Fibroblast of skin of scalp (primary cell): Measurements from ENCODE around the gene CDX2.
A peak's percentile ranks its signal among the peaks of the same experiment; 100 is the strongest.
"Not testable (repeated sequence)": the region's sequence is repeated elsewhere in the genome, so short reads cannot be mapped to it uniquely, and the experiment has no call there.

Experiments used
- DNase-seq: peaks from one replicate; pipeline ENCODE4 v3.0.0-alpha.2; 2013

The CDX2 gene

GRCh38 chr13:27964741-27965323 lies 4.3 kb downstream of the CDX2 start:
- DNase-seq, result no peak

GRCh38 chr13:27964206-27964605 lies 4.9 kb downstream of the CDX2 start:
- not testable (repeated sequence) for DNase-seq

DNA sequence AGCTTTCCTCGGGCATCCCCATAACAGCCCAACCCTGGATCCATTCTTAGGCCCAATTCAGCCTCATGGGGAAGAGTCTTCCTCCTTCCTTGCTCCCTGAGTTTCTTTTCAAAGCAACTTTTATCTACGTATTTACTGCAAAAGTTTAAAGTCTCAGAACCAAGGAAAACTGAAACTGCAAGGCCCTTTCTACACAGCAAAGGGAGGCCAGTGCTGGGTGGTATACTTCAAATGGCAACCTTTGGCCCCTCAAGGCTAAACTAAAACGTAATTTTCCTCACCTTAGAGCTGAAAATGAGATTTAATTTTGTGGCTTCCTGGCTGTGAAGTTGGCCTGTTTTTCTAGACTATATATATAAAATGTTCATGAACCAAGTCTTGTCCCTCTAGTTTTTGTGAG lies 5.6 kb downstream of the CDX2 start:
- no peak for DNase-seq

DNA sequence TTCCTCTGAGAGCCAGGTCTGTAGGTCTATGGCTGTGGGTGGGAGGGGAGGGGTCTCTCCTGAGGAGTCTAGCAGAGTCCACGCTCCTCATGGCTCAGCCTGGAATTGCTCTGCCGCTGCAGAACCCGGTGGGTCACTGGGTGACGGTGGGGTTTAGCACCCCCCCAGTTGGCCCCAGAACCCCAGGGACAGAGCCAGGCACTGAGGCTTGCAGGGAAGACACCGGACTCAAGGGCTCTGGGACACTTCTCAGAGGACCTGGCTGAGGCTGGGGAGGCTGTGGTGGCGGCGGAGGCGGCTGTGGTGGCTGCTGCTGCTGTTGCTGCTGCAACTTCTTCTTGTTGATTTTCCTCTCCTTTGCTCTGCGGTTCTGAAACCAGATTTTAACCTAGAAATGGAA lies 6.1 kb downstream of the CDX2 start:
- DNase-seq, result no peak

DNA sequence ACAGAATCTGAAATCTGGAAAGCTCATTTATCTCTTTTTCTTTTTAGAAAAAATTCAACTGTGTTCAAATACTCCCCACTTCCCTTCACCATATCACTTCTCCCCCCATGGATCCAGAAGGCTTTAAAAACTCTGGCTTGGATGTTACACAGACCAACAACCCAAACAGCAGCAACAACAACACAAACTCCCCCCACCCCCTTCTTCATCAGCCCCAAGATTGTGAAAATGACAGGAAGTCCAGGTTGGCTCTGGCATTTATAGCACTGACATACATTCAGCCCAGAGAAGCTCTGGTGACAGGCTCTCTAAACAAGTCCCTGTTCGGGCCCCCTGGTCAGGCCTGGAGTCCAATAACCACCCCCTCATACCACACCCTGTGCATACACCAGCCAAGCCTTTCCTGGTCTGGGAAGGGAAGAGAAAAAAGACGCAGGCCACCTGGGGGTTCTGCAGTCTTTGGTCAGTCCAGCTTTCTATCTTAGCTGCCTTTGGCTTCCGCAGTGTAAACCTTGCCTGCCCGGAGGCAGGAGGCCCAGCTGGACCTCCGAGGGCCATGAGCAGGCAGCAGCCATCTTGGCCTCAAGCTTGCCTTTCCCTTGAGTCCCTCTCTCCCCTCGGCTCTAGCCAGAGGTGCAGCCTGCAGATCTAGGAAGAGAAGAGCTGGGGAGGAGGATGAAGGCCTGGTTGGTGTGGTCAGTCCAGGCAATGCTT lies 6.8 kb downstream of the CDX2 start:
- DNase-seq, result no peak

DNA sequence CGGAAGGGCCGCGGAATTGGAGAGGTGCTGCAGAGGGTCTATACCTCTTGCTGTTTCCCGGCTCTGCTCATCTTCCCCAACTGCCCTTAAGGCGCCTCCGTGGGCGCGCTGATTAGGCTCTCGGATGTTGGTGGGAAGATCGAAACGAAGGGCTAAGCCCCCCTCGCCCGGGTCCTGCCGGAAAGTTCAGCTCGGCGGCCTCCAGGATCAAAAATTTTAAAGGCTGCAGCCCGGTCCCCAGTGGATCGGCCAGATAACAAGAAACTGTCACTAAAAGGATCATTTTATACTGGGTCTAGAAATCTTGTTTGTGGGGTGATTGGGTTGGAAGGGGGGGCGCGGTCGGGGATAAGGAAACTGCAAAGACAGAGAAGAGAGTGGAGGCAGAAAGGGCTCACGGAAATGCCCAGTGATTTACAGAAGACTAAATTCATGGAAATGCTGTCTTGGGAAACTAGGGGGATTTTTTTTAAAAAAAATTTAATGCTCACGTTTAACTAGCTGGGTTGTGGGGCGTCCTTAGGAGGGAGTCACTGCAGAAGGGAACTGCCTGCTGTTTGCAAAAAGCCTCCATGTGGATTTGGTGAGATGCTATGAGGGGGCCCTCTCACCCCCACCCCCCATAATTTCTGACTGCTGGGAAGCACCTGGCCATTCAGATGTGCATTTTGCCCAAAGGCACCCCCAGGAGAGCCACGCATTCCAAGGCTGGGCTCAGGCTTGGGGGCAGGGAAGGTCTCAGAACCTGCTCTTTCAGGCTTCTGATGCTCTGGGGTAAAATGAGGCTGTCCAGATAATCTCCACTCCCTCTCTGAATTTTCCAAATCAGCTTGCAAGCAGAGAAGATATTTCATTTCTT lies 7.7 kb downstream of the CDX2 start:
- DNase-seq, result no peak

DNA sequence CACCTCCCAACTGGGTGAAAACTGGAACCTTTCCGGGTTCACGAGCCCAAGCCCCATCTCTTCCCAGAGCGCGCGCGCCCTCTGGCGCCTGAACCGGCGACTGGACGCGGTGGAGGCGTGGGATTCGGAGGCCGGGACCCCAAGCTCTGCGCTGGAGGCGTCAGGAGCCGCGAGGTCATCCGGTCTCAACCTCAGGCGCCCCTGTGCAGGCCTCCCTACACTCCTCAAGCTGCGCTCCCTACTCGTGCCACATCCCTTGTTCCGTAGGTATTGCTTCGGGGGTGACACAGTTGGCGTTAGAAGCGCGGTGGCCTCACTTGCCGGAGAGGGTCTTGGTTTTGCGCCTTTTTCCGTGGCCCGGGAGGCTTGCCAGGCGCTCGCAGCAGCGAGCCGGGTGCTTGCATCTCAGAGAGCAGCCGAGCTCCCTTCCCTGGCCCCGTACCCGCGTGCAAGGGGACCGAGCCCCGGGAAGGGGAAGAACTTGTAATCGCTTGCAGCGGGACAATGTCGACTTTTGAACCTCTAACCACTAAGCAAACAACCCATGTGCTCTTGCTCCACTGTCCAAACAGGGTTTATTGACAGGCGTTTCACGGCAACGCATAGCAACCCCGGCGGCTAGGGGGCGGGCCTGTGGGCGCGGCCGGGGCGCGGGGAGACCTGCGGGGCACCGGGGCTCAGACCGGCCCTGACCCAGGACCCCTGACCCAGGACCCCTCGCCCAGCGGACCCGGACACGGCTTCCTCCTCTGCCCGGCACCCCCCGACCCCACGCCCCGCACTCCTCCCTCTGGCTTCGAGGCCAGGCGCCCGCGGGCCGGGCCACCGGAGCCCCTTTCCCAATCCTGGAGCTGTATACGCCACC lies 8.5 kb downstream of the CDX2 start:
- no peak for DNase-seq

DNA sequence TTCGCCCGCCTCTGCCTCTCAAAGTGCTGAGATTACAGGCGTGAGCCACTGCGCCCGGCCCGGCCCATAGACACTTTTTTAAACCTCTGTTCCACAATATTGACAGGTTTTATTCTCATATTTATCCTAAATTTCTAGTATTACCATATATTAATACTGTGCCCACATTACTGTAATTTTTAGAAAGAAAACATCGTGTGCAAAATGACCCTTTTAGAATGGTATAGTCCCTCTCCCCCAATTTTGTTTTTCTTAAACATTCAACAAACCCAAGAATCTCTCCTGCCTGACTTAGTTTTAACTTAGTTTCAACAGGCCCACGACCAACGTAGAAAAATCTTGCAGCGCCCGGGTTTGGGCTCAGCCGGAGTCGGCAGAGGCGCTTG lies 9.1 kb downstream of the CDX2 start:
- DNase-seq, result no peak

GRCh38 chr13:27956576-27957300 lies 12.4 kb downstream of the CDX2 start:
- no peak for DNase-seq

DNA sequence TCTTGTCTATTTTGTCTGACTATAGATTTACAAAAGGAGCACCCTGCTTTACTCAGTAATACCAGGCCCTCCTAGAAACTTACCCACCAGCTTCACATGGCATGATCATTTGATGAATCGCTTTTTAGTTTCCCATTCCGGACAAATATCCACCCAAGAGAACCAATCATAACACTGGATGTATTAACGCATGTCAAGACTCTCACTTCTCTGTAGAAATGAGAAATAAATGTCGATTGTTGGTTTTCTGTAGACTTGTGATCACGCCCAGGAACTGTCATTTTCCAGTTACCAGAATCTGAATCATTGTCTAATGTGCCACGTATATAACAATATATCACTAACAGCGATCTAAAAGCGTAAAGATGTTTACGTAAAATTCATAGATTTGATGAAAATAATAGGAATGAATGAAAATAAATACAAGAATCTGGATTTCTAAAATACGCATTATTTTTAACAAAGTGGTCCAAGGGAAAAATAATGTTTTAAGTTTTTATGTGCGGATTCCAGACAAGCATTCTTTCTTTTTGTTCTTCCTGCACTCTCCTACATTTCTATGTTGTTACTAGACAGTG lies 14.0 kb downstream of the CDX2 start:
- no peak for DNase-seq

- peak; percentile 13 for DNase-seq
Observed at GRCh38 chr13:27954406-27954851, 14.7 kb downstream of the CDX2 start.

- peak; percentile 61 for DNase-seq
Observed at GRCh38 chr13:27953676-27954405, 15.3 kb downstream of the CDX2 start.

DNA sequence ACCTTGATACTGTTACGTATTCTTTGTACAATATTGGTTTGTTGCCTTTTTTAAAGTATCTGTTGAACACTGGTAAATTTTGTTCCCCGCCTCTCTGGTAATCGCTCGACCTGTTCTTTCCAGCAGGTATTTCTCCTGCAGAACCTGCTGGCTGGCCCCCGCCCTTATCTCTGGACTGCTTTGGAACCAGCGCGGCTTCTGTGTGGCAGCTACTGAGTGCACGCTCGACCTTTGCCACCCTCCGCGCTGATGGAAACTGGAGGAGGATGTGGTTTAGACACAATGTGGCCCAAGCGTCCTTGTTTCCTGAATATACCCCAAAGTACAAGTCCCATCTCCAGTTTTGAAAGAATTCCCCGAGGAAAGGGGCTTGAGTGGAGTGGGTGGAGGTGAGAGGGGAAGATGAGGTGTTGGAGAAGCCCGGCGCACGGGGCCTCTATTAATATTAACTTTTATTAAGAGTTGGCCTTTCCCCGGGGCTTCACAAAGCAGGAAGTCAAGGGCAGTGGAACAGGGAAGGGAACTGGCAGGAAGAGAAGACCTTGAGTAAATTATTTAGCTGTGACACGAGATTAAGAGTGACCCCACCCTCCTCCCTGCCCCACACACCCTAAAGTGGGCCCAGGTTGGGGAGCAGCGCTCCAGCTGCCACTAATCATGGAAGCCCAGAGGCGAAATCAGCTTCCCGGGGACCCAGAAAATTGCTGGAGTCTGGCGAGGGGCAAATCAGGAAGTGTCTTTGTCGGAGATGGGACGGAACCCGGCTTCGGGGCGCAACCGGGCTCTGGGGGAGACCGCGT lies 16.0 kb downstream of the CDX2 start:
- DNase-seq, result no peak

DNA sequence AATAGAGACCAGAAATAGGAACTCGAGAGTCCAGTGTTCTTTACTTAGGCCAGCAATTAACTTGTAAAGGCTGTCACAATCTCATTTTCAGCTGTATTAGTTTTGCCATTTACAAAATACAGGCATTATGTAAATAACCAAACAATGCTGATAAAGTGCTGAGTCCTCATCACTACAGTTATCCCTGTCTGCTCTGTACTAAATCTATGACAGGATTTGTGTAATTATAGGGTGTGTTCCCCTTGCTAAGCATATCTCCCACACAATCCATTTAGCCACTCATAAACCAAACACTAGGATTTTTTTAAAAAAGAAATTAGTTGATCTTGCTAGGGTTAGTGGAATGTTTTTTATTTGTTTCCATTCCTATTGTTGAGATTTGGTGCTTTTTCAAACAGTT lies 26.1 kb downstream of the CDX2 start:
- no peak for DNase-seq

DNA sequence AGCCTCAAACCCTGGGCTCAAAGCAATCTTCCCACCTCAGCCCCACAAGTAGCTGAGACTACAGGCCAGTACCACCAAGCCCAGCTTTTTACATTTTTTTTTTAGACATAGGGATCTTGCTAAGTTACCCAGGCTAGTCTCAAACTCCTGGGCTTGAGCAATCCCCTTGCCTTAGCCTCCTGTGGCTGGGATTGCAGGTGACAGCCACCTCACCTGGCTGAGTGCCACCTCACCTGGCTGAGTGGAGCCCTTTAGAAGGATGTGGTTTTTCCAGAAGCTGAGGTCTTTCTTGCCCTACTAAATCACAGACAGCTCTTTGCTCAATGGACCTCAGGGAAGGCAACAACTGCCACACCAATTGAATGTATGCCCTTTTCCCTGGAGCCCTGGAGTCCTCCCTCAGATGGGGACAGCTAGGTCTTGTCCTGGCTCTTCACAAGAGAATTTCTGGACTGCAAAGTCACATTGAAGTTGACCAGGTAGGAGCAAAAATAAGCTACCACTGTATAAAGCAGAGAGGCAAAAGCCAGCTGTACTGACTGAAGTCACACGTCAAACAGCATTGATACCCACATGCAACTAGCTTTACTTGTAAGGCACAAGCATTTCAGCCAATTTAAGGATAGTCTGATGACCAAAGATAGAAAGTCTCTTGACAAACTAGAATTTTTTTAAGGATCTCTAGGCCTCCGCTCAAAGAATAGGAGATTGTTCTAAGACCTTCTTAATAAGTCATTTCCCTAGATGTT lies 35.4 kb downstream of the CDX2 start:
- DNase-seq, result no peak

DNA sequence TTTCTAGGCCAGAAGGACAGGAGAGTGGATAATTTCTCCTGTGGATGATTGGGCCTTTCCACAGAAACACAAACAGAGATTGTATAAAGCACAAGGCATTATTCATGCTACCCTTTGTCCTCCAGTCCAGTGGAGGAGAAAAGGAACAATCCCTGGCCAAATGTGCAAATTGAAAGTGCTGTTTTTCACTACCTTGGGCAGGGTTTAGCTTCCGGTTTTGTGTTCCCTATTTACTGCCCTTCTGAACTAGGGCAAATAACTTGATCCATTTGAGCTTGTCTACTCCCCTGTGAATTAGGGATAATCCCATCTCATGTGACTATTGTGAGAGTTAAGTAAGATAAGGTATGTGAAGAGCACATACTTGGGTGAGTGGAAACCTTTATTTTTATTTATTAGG lies 36.0 kb downstream of the CDX2 start:
- no peak for DNase-seq

- no peak for DNase-seq
Observed at GRCh38 chr13:27929868-27930267, 39.2 kb downstream of the CDX2 start.

DNA sequence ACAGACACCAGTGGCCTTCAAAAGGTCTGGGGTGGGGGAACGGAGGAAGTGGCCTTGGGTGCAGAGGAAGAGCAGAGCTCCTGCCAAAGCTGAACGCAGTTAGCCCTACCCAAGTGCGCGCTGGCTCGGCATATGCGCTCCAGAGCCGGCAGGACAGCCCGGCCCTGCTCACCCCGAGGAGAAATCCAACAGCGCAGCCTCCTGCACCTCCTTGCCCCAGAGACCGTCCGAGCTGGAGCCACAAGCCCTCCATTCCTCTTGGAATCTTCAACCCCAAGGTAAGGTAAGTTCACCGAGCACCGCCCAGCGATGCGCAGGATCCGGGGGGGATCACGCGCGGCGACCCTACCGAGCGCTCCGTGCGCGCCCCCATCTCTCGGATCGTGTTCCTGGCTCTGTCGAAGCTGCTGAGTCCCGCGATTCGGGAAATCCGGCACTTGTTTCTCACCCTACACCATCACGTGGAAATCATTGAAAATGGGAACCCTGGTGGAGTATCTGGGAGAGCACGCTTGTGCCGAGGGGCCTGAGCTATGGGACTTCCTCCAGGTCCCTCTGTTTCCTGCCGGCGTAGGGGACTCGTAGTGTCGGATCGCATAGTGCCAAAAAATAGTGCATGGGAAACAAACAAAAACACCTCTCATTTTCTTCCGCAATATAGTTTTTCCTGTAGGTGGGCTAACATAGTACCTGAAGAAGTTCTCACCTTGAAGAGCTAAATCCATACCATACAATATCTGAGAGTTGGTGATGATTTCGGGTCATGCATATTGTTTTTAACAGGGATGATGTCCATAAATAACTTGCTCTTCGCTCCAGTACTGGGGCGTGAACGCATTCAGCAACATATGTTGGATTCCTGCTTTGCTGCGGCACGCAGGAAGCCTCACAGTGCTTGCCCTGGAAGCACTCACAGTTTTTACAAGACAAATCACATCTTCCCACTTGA lies 40.0 kb downstream of the CDX2 start:
- no peak for DNase-seq
